GM12891 (cell line): ENCODE data around the gene TNRC6C.

Source experiments
- DNase-seq: peaks from one replicate; pipeline ENCODE4 v3.0.0; 2011; ENCODE audit warnings: low spot score; ENCODE audit not compliant: insufficient read length
- FAIRE-seq: peaks from 2 replicates; lab custom pipeline; 2011; peaks lifted over from hg19 to GRCh38; lab: Jason Lieb, UNC
- PAX5 ChIP-seq: IDR thresholded peaks from 2 replicates; pipeline ENCODE4 v1.6.1; 2011; ENCODE audit warnings: low read length, moderate library complexity, mild to moderate bottlenecking; ENCODE audit not compliant: insufficient read depth, severe bottlenecking
- POLR2A ChIP-seq: IDR thresholded peaks from 2 replicates; pipeline ENCODE4 v1.6.1; 2011; ENCODE audit warnings: low read depth, low read length, control low read depth
- POLR2AphosphoS5 ChIP-seq: IDR thresholded peaks from 2 replicates; pipeline ENCODE4 v1.6.1; 2011; ENCODE audit warnings: low read depth, low read length, control low read depth
- POU2F2 ChIP-seq: IDR thresholded peaks from 2 replicates; pipeline ENCODE4 v1.6.1; 2011; ENCODE audit warnings: low read depth, mild to moderate bottlenecking, control low read depth, low read length, moderate library complexity
- SPI1 ChIP-seq: IDR thresholded peaks from 2 replicates; pipeline ENCODE4 v1.6.1; 2011; ENCODE audit warnings: low read depth, low read length, control low read depth
- TAF1 ChIP-seq: IDR thresholded peaks from 2 replicates; pipeline ENCODE4 v1.6.1; 2011; ENCODE audit warnings: low read depth, low read length, control low read depth

TNRC6C gene

DNA sequence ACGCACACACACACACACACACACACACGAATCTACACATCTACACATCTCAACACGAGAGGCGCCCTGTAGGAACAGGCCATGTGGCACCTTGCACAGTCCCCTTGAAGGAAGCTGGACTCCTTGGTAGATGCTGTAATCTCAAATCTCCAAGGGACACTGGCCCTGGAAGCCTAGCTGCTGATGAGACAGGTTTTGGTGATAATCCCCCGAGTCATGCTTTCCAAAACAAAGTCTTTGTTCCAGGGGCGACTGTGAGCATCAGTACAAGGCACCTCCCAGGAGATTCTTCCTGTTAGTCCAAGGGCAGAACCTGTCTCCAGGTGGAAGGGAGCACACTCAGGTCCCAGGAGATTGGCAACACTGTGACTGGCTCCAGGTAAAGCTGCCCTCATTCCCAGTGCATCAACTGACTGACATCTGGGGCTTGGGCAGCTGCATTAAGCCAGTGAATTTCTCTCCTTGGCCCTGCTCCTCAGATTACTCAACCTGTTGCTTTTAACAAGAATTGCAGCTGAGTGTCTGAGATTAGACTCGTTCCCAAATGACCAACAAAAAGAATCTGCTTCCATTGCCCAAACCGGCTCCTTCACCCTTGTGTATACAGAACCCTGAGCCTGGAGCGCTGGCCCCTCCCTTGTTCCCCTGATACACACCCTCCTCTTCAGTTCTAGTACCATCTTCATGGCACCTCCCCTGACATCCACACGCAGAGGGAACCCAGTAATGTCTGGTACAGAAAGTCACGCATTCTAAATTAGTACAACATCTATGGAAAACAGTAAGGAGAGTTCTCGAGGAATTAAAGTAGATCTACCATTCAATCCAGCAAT lies 13.9 kb upstream of the TNRC6C start:
- DNase-seq (no peak), FAIRE-seq (no peak)
- no peak for TF ChIP-seq TAF1
- TF ChIP-seq POU2F2: no peak
- no peak for TF ChIP-seq POLR2AphosphoS5
- TF ChIP-seq SPI1: no peak
- TF ChIP-seq PAX5: no peak
- TF ChIP-seq POLR2A: no peak

DNA sequence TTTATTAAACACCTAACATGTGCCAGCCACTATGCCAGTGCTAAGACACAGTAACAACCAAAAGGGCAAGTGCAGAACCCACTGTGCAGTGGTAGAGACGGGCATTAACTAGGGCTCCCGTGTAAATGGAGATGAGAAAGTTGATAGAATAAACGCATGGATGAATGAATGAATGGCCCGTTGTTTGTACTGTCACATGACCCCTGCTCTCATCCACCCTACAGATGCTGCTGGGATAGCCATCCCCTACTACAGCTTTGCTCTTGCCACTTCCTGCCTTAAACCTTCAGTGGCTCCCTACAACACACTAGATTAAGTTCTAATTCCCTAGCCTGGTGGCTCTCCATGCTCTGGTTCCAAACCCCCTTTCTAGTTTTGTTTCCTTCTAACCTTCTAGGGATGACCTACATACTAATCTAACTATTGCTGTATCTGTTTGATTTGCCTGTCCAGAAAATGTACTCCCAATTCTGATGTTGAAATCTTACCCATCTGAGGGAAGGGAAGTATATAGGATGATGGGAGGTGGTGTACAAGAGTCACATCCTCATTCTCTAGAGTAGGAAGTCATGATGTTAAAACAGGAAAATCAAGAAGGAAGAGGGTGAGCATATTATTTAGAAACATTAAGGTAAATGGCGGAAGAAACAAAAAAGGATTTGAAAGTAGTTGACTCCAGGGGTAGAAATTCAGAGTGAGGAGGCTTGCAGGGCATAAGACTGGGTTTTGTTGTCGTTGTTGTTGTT lies 11.4 kb upstream of the TNRC6C start:
- peak; percentile 57 for FAIRE-seq
- TF ChIP-seq PAX5 (no peak), TAF1 (no peak)
- DNase-seq: no peak

DNA sequence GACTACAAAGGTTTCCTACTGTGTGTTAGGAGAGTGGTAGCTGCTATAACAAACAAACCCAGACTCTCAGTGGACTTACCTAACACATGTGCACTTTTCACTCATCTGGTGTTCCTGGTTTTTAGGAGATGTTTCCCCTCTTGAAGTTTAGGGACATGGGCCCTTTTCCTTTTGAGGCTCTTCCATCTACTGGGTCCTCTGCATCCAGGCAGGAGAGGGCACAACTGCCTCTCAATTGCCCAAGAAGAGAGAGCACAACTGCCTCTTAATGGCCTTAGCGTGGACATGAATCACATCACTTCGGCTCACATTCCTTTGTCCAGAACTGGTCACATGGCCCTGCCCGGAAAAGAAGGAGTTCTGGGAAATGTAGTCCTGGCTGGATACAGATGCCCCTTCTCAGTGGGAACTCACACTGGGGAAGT lies 9.8 kb upstream of the TNRC6C start:
- DNase-seq (no peak), FAIRE-seq (no peak)
- TF ChIP-seq TAF1: no peak
- no peak for TF ChIP-seq PAX5
- TF ChIP-seq SPI1: no peak
- no peak for TF ChIP-seq POLR2A
- no peak for TF ChIP-seq POLR2AphosphoS5
- TF ChIP-seq POU2F2: no peak

GRCh38 chr17:77951123-77951522 lies 7.4 kb upstream of the TNRC6C start:
- no peak for TF ChIP-seq TAF1

GRCh38 chr17:77952368-77952767 lies 6.1 kb upstream of the TNRC6C start:
- FAIRE-seq: no peak
- TF ChIP-seq TAF1: no peak
- no peak for TF ChIP-seq PAX5
- TF ChIP-seq POLR2AphosphoS5: no peak
- no peak for TF ChIP-seq POLR2A
- no peak for TF ChIP-seq SPI1
- no peak for TF ChIP-seq POU2F2
- DNase-seq: no peak

More at GRCh38 chr17:77951123-77951522, 7.4 kb upstream of the TNRC6C start:
- no peak for DNase-seq
- no peak for FAIRE-seq

GRCh38 chr17:77957235-77957856 lies 1.2 kb upstream of the TNRC6C start:
- FAIRE-seq (peak; percentile 54), DNase-seq (no peak)
- TF ChIP-seq POLR2AphosphoS5 (no peak), PAX5 (no peak), TAF1 (no peak), POLR2A (no peak), SPI1 (no peak), POU2F2 (no peak)

DNA sequence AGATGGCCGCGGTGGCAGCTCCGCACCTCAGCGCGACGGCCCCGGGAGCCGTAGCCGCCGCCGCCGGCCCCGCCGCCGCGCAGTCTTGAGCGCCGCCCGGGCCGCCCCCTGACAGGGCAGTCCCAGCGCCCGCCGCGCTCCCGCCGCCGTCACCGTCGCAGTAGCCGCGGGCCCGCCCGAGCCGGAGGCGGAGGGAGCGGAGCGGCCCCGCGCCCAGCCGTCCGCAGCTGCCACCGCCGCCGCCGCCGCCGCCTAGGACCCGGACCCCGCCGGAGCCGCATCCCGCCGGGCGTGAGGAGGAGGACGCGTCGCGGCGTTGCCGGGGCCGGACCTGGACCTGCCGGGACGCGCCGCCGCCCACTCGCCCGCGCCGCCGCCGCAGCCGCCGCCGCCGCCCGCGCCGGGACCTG lies 218 bp downstream of the TNRC6C start:
- DNase-seq: no peak
- TF ChIP-seq SPI1 (no peak), POLR2AphosphoS5 (no peak), POU2F2 (no peak), POLR2A (no peak), TAF1 (no peak; the same call in 1 of the 2 replicates), PAX5 (no peak)
- FAIRE-seq: no peak

GRCh38 chr17:77959126-77959925 lies 823 bp downstream of the TNRC6C start:
- DNase-seq (peak; percentile 39), FAIRE-seq (no peak)
- no peak for TF ChIP-seq TAF1
- TF ChIP-seq POLR2AphosphoS5: no peak
- no peak for TF ChIP-seq SPI1
- TF ChIP-seq POLR2A: no peak
- no peak for TF ChIP-seq POU2F2
- TF ChIP-seq PAX5: no peak

GRCh38 chr17:77959926-77960521 lies 1.5 kb downstream of the TNRC6C start:
- FAIRE-seq (no peak), DNase-seq (no peak)
- TF ChIP-seq POLR2AphosphoS5 (no peak), TAF1 (no peak), POLR2A (no peak)
